A549 (cell line): Measurements from ENCODE around the gene BEND7. TPM values are rescaled to one million over a fixed set of nuclear protein-coding genes. Genes with fewer than 3 reads are reported as not detected.

Experiments used
- ATAC-seq, 2 experiments: fragments of 200-7000 bp in 1 of 2; fragments of >200 bp in 1 of 2; cut with Nextera tagmentation in 1 of 2; cut with Tn5 transposase in 1 of 2; 3 replicates each; pipeline versions ENCODE4 v1.8.0 to v1.9.1; 2018 to 2020; ENCODE audit warnings: mild to moderate bottlenecking in 1 of 2, moderate library complexity in 1 of 2
- CTCF ChIA-PET: fragments of 300-600 bp; sonication (Branson Sonifier 250); formaldehyde crosslinking; extraction: SDS; loops from one replicate; lab custom pipeline; 2021; ENCODE audit warnings: antibody characterized with exemption, inconsistent platforms; lab: Yijun Ruan, JAX
- POLR2A ChIA-PET: fragments of 350-600 bp; formaldehyde crosslinking; extraction: SDS; loops from one replicate; lab custom pipeline; 2021; ENCODE audit warnings: antibody characterized with exemption, inconsistent platforms; lab: Yijun Ruan, JAX
- DNase-seq, 2 experiments: peaks; one replicate each; pipeline versions ENCODE4 v3.0.0 to v3.0.0-alpha.2; 2011 to 2016; ENCODE audit warnings: low read depth in 1 of 2, low spot score in 1 of 2
- FAIRE-seq: peaks from 2 replicates; lab custom pipeline; 2011; peaks lifted over from hg19 to GRCh38; lab: Jason Lieb, UNC
- H3K27ac ChIP-seq, 2 experiments: fragments of >200 bp; sonication (Bioruptor Twin); formaldehyde crosslinking; 3 replicates each; pipeline ENCODE4 v1.5.1; 2016 to 2017
- H3K4me1 ChIP-seq: fragments of >200 bp; sonication (Bioruptor Twin); formaldehyde crosslinking; 3 replicates; pipeline ENCODE4 v1.6.1; 2016
- H3K4me2 ChIP-seq: fragments of >200 bp; sonication (Bioruptor Twin); formaldehyde crosslinking; 3 replicates; pipeline ENCODE4 v1.6.1; 2016
- H3K4me3 ChIP-seq: fragments of >200 bp; sonication (Bioruptor Twin); formaldehyde crosslinking; 3 replicates; pipeline ENCODE4 v1.5.1; 2016
- H3K9me3 ChIP-seq: fragments of >200 bp; sonication (Bioruptor Twin); formaldehyde crosslinking; 3 replicates; pipeline ENCODE4 v1.6.1; 2016
- BCL3 ChIP-seq: fragments of >200 bp; sonication (Bioruptor Twin); formaldehyde crosslinking; IDR thresholded peaks from 3 replicates; pipeline ENCODE4 v1.6.1; 2016
- CBX8 ChIP-seq: fragments of 200-600 bp; sonication (generic); IDR thresholded peaks from 2 replicates; pipeline ENCODE4 v1.6.1; 2016
- CEBPB ChIP-seq, 2 experiments: fragments of >200 bp in 1 of 2; sonication (Bioruptor Twin) in 1 of 2; formaldehyde crosslinking in 1 of 2; IDR thresholded peaks; 2 replicates each; pipeline ENCODE4 v1.6.1; 2012 to 2016
- CHD2 ChIP-seq: fragments of 150-350 bp; IDR thresholded peaks from 2 replicates; pipeline ENCODE4 v1.6.1; 2014; ENCODE audit warnings: low read length; ENCODE audit not compliant: partially characterized antibody
- E2F6 ChIP-seq: IDR thresholded peaks from 2 replicates; pipeline ENCODE4 v1.6.1; 2012; ENCODE audit warnings: low read depth, borderline replicate concordance
- EHF ChIP-seq: fragments of 250-450 bp; sonication (Bioruptor Pico); IDR thresholded peaks from 2 replicates; pipeline ENCODE4 v1.5.0; 2020; ENCODE audit warnings: mild to moderate bottlenecking
- EHMT2 ChIP-seq: fragments of 200-600 bp; sonication (generic); IDR thresholded peaks from 2 replicates; pipeline ENCODE4 v1.6.1; 2016; ENCODE audit warnings: antibody characterized with exemption, low read depth, mild to moderate bottlenecking, moderate library complexity
- FOSB ChIP-seq: fragments of 250-450 bp; sonication (Bioruptor Pico); IDR thresholded peaks from 2 replicates; pipeline ENCODE4 v1.5.0; 2020; ENCODE audit warnings: mild to moderate bottlenecking, moderate library complexity
- FOSL2 ChIP-seq, 2 experiments: fragments of 450-650 bp in 1 of 2; fragments of >200 bp in 1 of 2; sonication (Bioruptor Twin) in 1 of 2; formaldehyde crosslinking; IDR thresholded peaks; 2 replicates each; pipeline versions ENCODE4 v1.5.0 to v1.6.1; 2016 to 2020; ENCODE audit warnings: mild to moderate bottlenecking in 1 of 2, moderate library complexity in 1 of 2
- FOXS1 ChIP-seq: fragments of 250-450 bp; sonication (Bioruptor Pico); IDR thresholded peaks from 2 replicates; pipeline ENCODE4 v1.5.0; 2020; ENCODE audit warnings: mild to moderate bottlenecking, moderate library complexity
- HDAC2 ChIP-seq: fragments of 200-600 bp; sonication (generic); IDR thresholded peaks from 2 replicates; pipeline ENCODE4 v1.6.1; 2016
- HMGXB4 ChIP-seq: fragments of 250-450 bp; sonication (Bioruptor Pico); IDR thresholded peaks from 2 replicates; pipeline ENCODE4 v1.5.0; 2021; ENCODE audit warnings: mild to moderate bottlenecking, moderate library complexity, borderline replicate concordance
- HOXB5 ChIP-seq: fragments of 250-450 bp; sonication (Bioruptor Pico); IDR thresholded peaks from 2 replicates; pipeline ENCODE4 v1.5.0; 2020; ENCODE audit warnings: mild to moderate bottlenecking, moderate library complexity
- KDM1A ChIP-seq: fragments of 200-600 bp; sonication (generic); IDR thresholded peaks from 2 replicates; pipeline ENCODE4 v1.6.1; 2016; ENCODE audit warnings: low read depth, mild to moderate bottlenecking
- MAFK ChIP-seq: fragments of 450-650 bp; IDR thresholded peaks from 2 replicates; pipeline ENCODE4 v1.6.1; 2014; ENCODE audit not compliant: partially characterized antibody
- NFE2L2 ChIP-seq: fragments of 150-350 bp; conservative IDR thresholded peaks from 2 replicates; pipeline ENCODE4 v1.6.1; 2014; ENCODE audit warnings: low read length
- PBX3 ChIP-seq: IDR thresholded peaks from 2 replicates; pipeline ENCODE4 v1.6.1; 2012
- POLR2A ChIP-seq: IDR thresholded peaks from 2 replicates; pipeline ENCODE4 v1.6.1; 2012; ENCODE audit warnings: mild to moderate bottlenecking, low read length
- POLR2AphosphoS2 ChIP-seq: conservative IDR thresholded peaks from 2 replicates; pipeline ENCODE4 v1.6.1; 2012; ENCODE audit warnings: low read length, improper control_type of control experiment, inconsistent platforms
- RARB ChIP-seq: fragments of 250-450 bp; sonication (Bioruptor Pico); IDR thresholded peaks from 2 replicates; pipeline ENCODE4 v1.8.0; 2021; ENCODE audit warnings: mild to moderate bottlenecking, moderate library complexity
- REST ChIP-seq: fragments of 200-600 bp; sonication (generic); IDR thresholded peaks from 2 replicates; pipeline ENCODE4 v1.6.1; 2016; ENCODE audit warnings: antibody characterized with exemption, mild to moderate bottlenecking, moderate library complexity
- SMC3 ChIP-seq: fragments of >200 bp; sonication (Bioruptor Twin); formaldehyde crosslinking; IDR thresholded peaks from 3 replicates; pipeline ENCODE4 v1.6.1; 2018; ENCODE audit warnings: inconsistent platforms
- SREBF2 ChIP-seq: fragments of 450-650 bp; IDR thresholded peaks from 2 replicates; pipeline ENCODE4 v1.6.1; 2014; ENCODE audit warnings: mild to moderate bottlenecking, moderate library complexity
- TFCP2L1 ChIP-seq: fragments of 250-450 bp; sonication (Bioruptor Pico); IDR thresholded peaks from 2 replicates; pipeline ENCODE4 v1.5.0; 2021; ENCODE audit warnings: mild to moderate bottlenecking
- ZC3H11A ChIP-seq: fragments of 450-650 bp; IDR thresholded peaks from 2 replicates; pipeline ENCODE4 v1.6.1; 2014; ENCODE audit warnings: antibody characterized with exemption, mild to moderate bottlenecking
- ZFP36 ChIP-seq: fragments of 450-650 bp; IDR thresholded peaks from 2 replicates; pipeline ENCODE4 v1.6.1; 2014; ENCODE audit warnings: borderline replicate concordance; ENCODE audit not compliant: partially characterized antibody
- ZSCAN20 ChIP-seq: fragments of 250-450 bp; sonication (Bioruptor Pico); IDR thresholded peaks from 2 replicates; pipeline ENCODE4 v1.8.0; 2022; ENCODE audit warnings: mild to moderate bottlenecking, moderate library complexity
- WGBS: methylation state at CpG from one replicate; pipeline ENCODE4 v1.1.6; 2017; ENCODE audit errors: missing lambda C conversion rate; 5-methylcytosine and 5-hydroxymethylcytosine counted together
- polyA plus RNA-seq, 4 experiments: library from polyadenylated mRNA; depleted of rRNA in 3 of 4; stranded (reverse); fragments of >200 nt; fragmentation: RNase III in 1 of 4; extraction: RNeasy Plus Mini Kit Qiagen cat#74134 plus additional on column Dnase treatment in 1 of 4; gene quantifications; 2 replicates in 3 of 4; 3 replicates in 1 of 4; pipeline ENCODE4 v1.2.3, GENCODE V29; 2011 to 2017

Gene BEND7
- polyA plus RNA-seq, 2 of the 4 experiments (the other 2 are of a cell fraction), result 7.9 to 12.2 TPM

GRCh38 chr10:13472359-13472758, 56.5 kb downstream of the BEND7 start:
- no peak for ATAC-seq
- TF ChIP-seq HOXB5 (CRISPR knock-in tag) (no peak), KDM1A (no peak), E2F6 (no peak), FOSB (CRISPR knock-in tag) (no peak), ZSCAN20 (CRISPR knock-in tag) (no peak), CBX8 (no peak), POLR2AphosphoS2 (no peak), SREBF2 (no peak), EHF (no peak), RARB (no peak), PBX3 (no peak), REST (no peak), FOSL2 (IDR thresholded peaks at IDR 0.05) (no peak), FOSL2 (CRISPR knock-in tag; IDR thresholded peaks at IDR 0.05) (no peak), TFCP2L1 (CRISPR knock-in tag) (no peak), SMC3 (no peak), POLR2A (no peak), HMGXB4 (no peak), BCL3 (no peak), CEBPB (IDR thresholded peaks at IDR 0.05) (no peak), FOXS1 (no peak)
- ChIA-PET CTCF (no interaction called here), POLR2A (no interaction called here)
- H3K4me2 ChIP-seq, result no peak overlapping the region
- H3K9me3 ChIP-seq, result no peaks in the 10 kb centered on the region
- no peak for FAIRE-seq
- WGBS, result 96% methylated on average over 19 of the region's 19 CpGs
- H3K4me1 ChIP-seq, result no peaks in the 10 kb centered on the region
- no peak for DNase-seq
- H3K27ac ChIP-seq, result no peak overlapping the region
- H3K4me3 ChIP-seq, result no peak overlapping the region

GRCh38 chr10:13470270-13470669, 58.5 kb downstream of the BEND7 start:
- no peak overlapping the region for H3K27ac ChIP-seq
- 78% methylated on average over 3 of the region's 3 CpGs for WGBS
- H3K9me3 ChIP-seq, result no peaks in the 10 kb centered on the region
- FAIRE-seq (no peak), DNase-seq (no peak), ATAC-seq (peak in 1 of 2 experiments; percentile 54; a peak in 2 of 6 replicates)
- ChIA-PET CTCF (interaction anchor here (0.7 to 1.5 kb wide), 2 partner anchors 16 to 64 kb away, joined by 3 read pairs; no protein-coding TSS in a partner anchor), POLR2A (no interaction called here)
- no peak overlapping the region for H3K4me2 ChIP-seq
- no peaks in the 10 kb centered on the region for H3K4me1 ChIP-seq
- no peak overlapping the region for H3K4me3 ChIP-seq
- TF ChIP-seq HDAC2 (no peak), CHD2 (no peak), SREBF2 (no peak), MAFK (no peak), REST (no peak), ZFP36 (no peak), NFE2L2 (no peak), EHMT2 (no peak), ZC3H11A (no peak)
